Measurements from ENCODE around the gene SLC29A3.

The SLC29A3 gene

GRCh38 chr10:71372882-71373495 lies 53.9 kb downstream of the SLC29A3 start:
- no peak for DNase-seq

- DNase-seq: no peak
Observed at GRCh38 chr10:71374481-71375233, 55.6 kb downstream of the SLC29A3 start.

GRCh38 chr10:71375952-71376351 lies 56.9 kb downstream of the SLC29A3 start:
- DNase-seq: no peak

- DNase-seq: no peak
Observed at GRCh38 chr10:71378336-71379117, 59.5 kb downstream of the SLC29A3 start.

DNA sequence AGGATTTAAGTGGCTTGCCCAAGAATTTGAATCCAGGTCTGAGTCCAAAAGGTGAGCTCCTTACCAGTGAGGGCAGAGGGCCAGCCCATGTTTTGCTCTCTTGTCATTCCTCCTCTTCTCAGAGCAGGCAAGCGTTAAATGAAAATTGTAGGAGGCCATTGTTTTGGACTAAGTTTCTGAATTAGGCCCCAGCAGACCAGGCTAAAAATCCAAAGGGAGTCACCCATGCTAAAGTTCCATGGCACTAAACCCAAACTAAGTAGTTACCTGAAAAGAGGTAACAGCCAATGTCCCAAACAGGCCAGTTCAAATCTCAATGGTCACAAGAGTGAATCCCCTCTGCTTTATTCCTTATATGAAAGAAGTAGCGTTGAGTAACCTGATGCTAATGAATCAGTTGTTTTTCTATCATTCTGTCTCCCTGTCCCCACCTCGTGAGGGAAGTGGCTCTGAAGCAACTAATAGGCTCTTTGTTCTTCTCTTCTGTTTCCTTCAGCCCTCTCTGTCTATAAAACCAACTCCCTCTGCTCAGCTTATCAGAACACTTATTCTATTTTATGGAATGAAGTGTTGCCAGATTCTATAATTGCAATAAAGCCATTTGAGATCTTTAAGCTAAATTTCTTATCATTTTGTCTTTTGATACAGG lies 60.2 kb downstream of the SLC29A3 start:
- DNase-seq: no peak

GRCh38 chr10:71380841-71381240 lies 61.8 kb downstream of the SLC29A3 start:
- DNase-seq: no peak

DNA sequence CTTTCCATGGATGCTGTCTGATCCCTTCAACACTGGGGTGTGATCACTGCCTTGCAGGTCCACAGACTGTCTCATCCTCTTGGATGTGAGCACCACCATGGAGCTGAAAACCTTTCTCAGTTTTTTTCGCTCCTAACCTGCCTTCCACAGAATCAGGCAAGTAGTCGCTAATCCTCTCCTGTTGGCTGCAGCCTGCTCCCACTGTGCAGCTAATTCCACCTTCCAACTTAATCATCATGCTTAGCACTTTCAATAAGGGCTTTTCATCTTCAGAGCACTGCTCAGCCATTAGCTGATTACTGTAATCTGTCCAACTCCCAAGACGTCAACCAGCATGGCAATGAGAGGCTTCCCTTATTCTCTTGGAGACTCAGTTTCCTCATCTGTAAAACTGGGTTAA lies 62.6 kb downstream of the SLC29A3 start:
- DNase-seq: no peak

DNA sequence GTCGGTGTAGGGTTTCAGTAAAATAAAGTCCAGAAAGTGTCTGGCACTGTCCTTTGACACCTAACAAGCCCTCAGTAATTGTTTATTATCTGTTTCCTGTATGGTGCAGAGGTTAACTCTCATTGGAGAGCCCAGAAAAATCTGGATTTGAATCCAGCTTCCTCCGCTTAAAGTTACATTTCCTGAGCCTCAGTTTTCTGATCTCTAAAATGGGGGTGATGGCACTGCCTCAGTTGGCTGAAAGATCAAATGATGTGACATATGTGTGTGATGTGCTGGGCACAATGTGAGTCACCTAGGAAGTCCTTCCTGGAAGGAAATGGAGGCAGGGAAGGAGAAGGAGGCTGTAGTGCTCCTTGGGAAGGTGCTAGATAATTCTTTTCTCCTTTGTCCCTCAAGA lies 63.0 kb downstream of the SLC29A3 start:
- no peak for DNase-seq

DNA sequence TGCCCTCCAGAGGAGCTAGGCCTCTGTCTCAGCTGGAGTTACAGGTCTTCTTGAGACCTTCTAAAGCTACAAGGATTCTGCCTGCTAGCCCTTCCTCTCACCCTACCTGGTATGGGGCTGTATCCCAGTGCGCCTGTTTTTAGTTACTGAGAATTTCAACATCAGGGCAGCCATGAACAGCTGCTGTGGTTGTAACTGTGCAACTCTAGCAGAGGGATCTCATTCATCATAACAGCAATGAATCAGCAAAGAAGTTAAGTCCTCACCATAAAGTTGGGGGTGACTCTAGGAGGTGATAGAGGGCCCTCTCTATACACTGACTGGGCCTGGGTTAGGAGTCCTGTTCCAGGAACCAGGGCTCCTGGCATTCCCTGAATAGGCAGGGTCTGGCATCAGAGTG lies 63.7 kb downstream of the SLC29A3 start:
- DNase-seq: no peak

- DNase-seq: peak; percentile 40
Observed at GRCh38 chr10:71383972-71384687, 65.1 kb downstream of the SLC29A3 start.

GRCh38 chr10:71388171-71388570 lies 69.1 kb downstream of the SLC29A3 start:
- DNase-seq: no peak

DNA sequence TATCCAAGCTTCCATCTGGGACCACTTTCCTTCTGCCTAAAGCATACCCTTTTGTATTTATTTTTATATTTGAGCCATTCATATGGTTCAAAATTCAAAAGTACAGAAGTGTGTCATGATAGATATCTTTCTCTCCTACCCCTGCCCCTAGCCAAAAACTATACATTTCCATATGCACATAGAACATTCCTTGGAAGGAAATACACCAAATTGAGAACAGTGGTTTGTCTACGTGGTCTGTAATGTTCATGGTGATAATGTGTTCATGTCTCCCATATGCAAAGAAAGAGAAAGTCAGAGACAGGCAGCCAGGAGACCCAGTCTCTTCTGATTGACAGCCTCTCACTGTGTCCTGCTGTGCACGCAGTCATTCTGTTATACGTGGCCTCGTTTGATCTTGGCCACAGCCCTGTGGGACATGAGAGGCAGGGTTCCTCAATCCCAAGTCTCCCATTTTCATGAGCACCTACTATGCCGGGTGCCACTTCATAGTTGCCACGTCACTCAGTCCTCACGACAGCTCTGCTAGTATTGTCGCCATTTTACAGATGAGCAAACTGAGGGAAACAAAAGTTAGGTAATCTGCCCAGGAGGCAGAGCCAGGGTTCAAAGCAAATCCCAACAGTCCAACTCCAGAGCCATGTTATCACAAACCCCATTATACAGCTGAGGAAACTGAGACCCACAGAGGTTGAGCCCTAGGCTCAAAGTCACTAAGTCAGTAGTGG lies 69.7 kb downstream of the SLC29A3 start:
- DNase-seq: no peak

DNA sequence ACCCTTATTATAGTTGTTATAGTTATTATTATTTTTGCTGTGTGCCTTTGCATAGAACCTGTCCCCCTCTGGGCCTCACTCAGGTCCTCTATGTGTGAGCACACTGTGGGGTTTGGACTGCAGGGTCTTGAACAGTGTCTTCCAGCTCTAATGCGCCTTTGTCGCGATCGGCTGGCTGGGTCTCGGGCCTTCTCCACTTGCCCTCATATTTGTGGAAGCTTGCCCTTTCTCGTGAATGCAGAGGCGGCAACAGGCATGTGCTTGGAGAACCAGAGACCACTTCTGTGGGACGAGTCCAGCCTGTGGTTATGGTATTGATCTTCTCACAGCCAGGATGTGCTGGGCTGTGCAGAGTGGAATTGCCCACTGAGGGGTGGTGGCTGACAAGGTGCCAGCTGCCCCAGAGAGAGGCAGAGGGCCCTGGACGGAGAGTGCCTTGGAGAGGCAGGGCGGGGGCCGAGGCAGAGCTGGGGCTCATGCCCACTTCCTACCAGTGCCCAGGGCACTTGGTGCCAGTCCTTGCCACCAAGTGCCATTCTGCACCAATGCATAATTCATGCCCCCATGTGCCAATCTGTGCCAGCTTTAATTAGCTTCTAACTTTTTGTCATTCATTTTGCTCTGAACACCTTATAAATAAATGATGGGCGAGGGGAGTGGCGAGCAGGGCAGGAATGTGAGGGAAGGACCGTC lies 70.9 kb downstream of the SLC29A3 start:
- no peak for DNase-seq

DNA sequence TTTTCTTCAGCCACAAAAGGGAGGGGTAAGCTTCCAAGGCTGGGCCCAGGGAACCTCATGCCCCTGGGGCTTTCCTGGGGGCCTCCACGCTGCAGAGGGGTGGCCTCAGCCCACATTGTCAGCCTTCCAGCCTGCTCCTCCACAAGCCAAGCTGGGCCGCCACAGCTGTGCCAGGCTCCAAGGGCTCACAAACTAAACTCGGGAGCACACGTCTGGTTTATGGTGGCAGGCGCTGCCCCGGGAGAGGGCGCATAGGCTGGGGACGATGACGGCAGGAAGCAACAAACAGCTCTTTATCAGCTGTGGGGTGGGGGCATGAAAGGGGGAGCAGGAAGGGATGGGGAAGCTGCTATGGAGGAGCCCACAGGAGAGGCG lies 71.4 kb downstream of the SLC29A3 start:
- DNase-seq: no peak

DNA sequence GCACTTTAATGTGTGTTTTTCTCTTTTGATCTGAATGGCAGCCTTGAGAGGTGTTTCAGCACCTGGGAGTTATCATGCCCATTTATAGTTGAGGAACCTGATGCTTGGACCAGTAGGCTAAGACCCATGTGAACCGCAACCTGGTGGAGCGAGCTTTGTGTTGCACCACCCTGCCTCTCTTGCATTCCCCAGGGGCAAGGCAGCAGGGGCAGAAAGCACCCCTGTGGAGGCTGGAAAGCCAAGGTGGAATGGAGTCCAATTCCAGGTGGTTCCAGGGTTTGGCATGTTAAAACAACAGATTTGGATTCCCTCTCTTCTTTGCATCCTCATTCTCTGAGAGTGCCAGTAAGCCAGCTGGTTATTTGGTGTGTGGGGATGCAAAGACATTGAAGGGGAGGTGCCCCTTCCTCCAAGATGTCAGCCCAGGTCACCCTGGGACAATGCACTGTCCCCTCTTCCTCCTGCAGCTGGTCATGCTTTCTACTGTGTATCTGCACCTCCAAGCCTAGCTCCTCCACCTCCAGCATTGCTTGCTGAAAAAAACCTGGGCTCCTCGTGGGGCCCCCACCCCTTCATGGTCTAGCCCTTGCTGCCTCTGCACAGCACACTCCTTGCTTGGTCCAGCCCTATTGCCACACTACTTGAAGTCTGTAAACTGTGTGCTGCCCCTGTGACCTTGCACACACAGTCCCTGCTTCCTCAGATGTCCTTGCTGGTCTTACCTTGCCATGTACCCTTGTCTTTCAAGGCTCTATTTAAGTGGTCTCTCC lies 72.0 kb downstream of the SLC29A3 start:
- DNase-seq: no peak

GRCh38 chr10:71391701-71392100 lies 72.6 kb downstream of the SLC29A3 start:
- DNase-seq: no peak

DNA sequence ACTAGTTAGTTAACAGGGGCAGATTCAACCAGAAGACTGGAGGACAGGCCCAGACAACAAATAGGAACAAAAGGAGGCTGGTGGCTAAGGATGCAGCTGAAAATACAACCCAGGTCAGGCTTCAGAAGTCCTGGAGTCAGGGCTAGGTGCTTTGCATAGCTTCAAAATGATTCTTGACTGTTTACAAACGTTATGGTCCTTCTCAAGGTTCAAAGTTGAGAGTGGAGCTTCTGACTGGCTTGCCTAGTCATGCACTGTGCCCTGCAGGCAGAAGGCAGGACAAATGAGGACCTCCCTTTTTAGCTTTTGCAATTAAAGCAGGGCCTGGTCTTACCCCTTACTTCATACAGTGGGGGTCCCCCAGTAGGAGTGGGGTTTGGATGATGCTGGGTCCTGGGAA lies 73.2 kb downstream of the SLC29A3 start:
- DNase-seq: no peak

DNA sequence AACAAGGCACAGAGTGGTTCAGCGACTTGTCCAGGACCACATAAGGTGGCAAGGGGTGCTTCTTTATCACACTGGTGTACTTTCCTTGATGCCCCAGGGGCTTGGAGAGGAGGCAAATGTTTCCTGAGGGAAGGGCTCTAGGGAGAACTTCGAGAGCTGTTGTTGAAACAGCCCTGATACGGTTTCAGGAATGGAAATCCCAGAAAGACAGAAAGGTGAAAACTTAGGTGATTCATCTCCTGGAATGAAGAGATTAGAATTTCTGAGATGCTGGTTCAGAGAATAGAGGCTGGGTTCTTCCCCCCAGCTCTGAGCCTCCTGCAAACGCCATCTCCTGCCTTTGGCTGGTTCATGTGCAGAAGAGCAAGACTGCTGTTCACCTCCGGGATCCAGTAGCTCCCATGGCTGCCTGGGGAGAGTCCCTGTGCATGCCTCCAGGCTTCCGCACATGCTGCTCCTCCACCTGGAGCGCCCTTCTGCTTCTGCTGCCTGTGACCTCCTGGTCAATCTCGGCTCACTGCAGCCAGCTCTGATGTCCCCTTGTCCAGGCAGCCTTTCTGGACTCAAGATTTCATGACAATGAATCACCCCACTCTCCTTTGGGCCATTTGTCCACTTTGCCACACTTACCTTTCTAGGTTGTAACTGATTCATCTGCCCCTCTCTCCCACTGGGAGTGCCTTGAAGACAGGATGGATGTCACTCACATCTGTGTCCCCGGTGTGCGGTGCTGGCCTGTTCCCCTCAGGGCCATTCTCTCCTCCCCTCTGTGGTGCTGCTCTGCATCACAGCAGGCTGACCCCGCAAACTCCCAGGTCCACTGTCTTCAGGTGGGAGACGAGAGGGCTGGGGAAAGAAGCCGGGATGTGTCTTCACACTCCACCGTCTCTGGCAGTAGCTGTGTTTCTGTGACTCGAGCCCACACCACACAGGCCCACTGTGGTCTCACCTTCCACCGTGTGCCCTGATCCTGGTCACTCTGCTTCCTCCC lies 74.0 kb downstream of the SLC29A3 start:
- DNase-seq: no peak

- no peak for DNase-seq
Observed at GRCh38 chr10:71393841-71394475, 74.9 kb downstream of the SLC29A3 start.
